GM19023 (cell line): ENCODE data around the gene PRKAR1B.

Experiments
- ATAC-seq: cut with Tn5 transposase; IDR thresholded peaks from one replicate; pipeline ENCODE4 v1.9.1; 2021; ENCODE audit warnings: mild to moderate bottlenecking, moderate library complexity; ENCODE audit not compliant: unreplicated experiment

PRKAR1B gene

DNA sequence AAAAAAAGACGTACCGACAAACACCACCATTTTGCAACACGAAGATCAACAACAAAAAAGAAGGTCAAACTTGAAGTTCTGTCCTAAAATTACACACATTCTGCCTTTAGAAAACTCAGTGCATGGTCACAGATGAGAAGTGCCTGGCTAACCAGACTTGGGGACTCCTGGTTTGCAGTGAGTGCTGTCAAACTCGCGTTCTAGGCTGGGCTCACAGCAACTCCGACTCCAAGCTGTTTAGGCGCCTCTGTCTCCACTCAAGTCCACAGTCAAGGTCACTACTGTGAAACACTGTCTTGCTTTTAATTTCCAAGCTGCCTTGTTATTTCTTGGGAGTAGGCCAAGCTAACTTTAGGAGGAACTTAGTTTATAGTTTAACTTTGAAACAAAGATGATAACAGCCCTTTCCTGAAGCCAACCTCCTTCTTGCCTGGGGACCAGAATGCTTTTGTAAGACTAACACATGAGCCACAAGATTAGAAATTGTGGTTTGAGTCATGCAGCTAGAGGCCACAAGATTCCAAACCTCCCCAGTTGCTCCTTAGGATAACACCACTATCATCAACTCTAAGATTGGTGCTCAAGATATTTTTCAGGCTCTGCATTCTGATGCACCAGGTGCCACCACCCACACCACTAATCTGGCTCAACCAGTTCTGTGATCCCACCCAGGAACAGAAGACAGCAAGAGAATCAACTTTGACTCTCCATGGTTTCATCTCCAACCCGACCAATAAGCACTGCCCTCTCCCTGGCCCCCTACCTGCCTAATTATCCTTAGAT lies 1.7 kb downstream of the PRKAR1B start:
- ATAC-seq = no peak

DNA sequence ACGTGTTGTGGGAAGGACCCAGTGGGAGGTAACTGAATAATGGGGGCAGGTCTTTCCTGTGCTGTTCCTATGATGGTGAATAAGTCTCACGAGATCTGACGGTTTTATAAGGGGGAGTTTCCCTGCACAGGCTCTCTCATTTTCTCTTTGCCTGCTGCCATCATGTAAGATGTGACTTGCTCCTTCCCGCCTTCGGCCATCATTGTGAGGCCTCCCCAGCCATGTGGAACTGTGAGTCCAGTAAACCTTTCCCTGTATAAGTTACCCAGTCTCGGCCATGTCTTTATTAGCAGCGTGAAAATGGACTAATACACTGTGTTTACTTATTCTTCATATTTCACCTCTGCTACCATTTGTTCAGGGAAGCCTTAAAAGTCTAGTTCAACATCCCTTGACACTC lies 2.8 kb downstream of the PRKAR1B start:
- ATAC-seq = no peak

DNA sequence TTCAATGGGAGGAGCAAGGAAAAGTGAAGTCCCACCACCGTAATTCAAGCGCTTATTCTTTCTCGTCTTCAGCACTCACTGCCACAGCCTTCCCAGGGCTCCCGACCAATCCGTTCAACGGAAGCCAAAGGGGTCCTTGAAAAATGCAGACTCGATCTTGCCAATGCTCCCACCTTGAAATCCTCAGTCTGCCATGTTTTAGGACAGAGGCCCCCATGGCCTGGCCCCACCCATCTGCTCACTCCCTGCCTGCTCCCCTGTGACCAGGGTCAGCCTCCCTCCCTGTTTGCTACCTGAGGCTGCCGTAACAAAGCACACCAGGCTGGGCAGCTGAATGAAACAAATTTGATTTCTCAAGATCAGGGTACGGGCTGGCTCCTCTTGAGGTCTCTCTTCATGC lies 3.5 kb downstream of the PRKAR1B start:
- no peak for ATAC-seq

DNA sequence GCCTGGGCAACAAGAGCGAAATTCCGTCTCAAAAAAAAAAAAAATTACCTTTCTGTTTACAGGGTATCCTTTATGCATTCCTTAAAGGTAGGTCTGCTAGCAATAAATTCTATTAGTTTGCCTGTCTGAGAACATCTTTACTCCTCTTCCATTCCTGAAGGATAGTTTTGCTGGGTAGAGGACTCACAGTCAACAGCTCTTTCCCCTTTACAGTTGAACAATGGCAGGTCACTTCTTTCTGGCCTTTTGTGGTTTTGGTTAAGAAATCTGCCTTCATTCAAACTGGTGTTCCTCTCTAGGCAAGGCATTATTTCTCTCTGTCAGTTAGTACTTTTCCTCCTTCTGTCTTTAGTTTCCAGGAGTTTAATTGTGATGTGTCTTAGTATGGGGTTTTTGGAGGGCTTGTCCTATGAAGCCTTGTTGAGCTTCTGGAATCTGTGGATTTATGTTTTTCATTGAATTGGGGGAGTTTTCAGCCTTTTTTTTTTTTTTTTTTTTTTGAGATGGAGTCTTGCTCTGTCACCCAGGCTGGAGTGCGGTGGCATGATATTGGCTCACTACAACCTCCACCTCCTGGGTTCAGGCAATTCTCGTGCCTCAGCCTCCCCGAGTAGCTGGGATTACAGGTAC lies 5.3 kb downstream of the PRKAR1B start:
- ATAC-seq = no peak

DNA sequence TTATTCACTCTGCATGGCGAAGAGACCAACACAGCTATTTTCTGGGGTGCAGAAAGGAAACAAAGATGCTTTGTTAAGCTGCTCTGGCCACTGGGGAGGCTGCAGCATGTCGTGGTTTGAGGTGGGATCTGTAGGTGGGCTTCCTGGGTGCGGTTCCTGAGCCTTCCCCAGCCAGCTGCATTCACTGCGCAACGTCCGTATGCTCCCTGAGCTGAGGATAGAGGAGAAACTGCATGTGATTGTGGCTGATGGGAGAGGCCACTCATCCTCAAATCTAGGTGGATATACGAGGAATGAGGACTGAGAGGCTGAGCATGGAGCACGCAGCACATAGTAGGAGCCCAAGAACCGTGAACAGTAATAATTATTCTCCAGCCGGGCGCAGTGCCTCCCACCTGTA lies 10.4 kb downstream of the PRKAR1B start:
- no peak for ATAC-seq

DNA sequence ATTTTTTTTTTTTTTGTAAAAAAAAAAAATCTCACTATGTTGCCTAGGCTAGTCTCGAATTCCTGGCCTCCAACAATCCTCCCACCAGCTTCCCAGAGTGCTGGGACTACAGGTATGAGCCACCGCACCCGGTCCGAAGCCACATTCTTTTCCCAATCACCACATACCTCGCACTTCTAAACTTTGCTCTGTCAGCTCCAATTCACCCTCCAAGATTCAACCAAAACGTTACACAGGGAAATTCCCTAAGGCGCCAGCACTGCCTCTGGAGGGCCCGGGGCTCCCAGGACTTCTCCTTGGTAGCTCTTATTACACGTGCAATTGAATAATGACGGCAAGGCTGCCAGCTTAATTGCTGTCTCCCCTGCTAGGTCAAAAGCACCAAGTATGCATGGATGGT lies 10.9 kb downstream of the PRKAR1B start:
- ATAC-seq = no peak

DNA sequence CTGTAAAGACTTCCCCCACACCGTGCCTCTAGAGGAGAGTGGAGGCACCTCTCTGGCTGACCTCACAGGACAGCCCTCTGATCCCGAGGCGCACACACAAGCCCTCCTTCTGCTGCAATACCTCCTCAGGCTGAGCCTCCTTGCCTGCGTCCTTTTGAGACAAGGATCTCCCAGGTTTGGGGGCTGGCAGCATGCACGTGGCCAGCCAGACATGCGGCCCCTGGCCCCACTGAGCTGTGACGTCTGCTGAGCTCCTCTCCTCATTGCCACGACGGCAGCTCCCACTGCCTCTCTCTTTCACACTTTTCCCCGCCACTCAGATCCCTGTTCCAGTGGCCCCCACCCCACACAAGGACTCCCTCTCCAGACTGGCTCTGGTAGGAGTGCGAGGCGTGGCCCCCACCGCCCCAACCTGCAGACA lies 12.8 kb downstream of the PRKAR1B start:
- ATAC-seq = no peak

DNA sequence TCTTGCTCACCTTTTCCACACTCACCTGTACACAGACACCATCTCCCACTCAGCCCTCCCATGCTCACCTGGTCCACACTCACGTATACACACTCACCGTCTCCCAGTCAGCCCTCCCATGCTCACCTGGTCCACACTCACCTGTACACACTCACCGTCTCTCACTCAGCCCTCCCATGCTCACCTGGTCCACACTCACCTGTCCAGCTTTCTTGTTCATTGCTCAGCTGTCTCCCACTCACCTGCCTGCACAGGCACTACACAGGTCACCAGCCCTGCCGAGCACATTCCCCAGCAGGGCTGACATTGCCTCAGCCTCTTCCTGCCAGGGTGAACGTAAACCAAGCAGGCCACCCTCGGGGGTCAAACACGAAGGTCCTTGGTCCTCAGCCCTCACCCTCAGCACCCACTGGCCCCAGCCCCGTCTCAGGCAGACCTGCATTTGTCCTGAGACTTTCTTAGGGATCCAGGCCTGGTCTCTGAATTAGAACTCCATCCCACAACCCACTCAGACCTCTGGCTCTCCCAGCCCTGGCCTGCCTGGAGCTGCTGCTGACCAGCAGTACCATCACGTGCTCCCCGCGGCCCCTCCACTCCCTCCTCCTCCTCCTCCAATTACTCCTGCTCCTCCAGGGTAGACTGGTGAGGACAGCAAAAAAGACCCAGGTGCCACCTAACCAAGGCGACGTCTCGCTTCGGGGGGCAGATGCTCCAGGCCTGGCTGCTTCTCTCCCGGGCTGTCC lies 13.4 kb downstream of the PRKAR1B start:
- ATAC-seq = no peak

DNA sequence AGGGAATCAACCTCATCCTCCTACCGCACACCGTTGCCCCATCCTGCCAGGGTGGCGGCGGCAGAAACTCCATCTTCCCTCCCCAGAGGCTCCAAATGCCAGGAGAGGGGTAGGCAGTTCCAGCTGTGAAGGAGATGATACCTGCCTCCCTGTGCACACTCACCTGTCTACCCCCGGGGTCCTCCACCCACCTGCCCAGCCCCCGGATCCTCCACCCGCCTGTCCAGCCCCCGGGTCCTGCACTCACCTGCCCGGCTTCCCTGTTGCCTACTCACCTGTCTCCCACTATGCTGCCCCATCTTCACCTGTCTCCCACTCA lies 14.0 kb downstream of the PRKAR1B start:
- no peak for ATAC-seq

DNA sequence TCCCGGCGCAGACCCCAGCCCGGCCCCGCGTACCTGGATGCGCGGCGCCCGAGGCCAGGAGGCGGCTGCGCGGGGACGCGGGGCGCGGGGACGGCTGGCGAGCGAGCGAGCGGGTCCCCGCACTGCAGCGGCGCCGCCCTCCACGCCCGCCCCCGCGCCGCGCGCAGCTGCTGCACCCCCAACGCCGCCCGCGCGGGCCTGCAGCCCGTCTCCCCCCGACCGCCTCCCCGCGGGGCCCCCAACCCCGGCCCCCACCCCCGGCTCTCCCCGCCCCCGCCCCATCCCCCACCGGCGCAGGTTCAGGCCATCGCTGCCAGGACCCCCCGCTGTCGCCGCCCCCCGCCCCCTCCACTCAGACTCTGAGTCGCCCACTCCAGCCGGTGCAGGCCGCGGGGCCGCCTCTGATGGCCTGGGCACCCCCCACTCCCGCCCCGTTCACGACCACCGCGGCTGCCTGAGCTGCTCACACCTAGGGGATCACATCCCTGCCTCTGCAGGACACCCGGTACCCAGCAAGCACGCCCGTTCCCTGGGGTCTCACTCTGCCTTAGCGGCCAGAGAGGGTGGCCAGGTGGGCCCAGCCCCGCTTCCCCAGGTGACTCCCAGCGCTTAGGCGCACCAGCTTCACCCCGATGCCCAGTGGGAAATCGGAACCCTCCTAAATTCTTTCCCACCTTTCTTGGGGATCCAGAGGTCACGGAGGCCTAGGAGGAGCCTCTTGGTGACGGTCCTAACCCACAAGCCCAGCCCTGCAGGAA lies 14.5 kb downstream of the PRKAR1B start:
- no peak for ATAC-seq

DNA sequence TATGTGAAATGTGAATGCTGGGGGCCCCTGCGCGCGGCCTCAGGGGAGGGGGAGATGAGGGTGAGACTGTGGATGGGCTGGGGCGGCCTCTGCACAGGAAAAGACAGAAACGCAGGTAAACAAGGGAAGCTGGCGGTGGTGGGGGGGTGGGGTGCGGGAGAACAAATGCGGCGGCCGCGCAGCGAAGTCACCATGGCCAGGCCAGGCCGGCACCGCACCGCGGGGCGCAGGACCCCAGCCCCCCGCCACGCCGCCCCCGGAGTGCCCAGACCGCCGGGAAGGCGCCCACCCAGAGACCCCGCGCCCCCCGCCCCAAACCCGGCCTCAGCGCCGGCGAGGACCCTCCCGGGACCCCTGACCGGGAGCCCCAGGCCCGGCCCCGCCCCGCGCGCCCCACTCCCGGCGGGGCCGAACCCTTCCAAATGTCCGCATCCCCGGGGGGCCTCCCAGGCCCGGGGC lies 15.1 kb downstream of the PRKAR1B start:
- ATAC-seq = no peak

DNA sequence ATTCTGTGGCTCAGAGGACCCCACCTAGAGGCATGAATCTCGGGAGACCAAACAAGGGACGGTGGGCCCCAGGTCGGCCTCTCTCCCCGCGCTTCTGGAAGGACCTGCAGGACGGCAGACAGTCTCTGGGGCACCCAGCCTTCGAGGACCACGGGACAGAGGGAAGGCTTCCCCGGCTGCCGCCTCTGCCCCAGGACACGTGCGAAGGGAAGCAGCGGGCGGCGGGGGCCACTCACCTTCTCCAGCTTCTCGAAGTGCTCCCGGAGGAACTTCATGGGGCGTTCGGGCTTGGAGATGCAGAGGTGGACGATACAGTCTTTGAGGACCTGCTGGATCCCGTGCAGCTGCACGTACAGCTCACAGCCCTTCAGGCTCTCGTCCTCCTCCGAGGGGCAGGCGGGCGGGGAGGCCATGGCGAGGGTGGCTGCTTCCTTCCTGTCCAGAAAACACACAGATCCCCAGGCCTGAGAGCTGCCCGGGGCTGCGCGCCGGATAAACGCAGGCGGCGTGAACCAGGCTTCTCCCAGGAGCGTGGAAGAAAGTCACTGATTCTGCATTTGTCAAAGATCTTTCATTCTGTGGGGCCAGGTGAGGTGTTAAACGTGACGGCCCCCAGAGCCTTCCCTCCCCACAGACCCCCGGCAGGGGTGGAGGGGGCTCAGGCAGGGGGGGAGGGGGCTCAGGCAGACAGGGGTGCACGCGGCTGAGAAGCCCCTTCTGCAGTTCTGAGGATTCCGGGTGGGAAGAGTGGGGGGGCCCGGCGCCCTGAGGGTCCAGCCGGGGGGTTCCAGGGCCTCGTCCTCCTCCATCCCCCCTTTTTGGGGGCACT lies 15.8 kb downstream of the PRKAR1B start:
- no peak for ATAC-seq

DNA sequence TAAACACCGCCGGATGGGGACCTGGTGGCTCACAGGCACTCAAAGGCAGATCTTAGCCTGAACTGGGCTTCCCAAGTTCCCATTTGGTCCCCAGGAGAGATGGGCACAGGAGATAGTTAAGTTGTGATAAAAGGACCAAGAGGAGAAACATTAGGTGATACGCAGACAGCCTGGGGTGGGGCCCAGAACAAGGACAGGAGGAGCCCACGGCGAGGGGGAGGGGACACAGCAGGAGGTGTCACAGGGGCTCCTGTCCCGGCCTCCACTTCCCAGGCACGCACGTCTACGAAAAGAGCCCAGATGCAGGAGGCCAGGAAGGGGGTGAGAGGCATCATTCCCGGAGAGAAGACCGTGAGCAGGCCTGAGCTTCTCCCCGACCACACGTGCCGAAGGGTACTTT lies 16.9 kb downstream of the PRKAR1B start:
- ATAC-seq = no peak

DNA sequence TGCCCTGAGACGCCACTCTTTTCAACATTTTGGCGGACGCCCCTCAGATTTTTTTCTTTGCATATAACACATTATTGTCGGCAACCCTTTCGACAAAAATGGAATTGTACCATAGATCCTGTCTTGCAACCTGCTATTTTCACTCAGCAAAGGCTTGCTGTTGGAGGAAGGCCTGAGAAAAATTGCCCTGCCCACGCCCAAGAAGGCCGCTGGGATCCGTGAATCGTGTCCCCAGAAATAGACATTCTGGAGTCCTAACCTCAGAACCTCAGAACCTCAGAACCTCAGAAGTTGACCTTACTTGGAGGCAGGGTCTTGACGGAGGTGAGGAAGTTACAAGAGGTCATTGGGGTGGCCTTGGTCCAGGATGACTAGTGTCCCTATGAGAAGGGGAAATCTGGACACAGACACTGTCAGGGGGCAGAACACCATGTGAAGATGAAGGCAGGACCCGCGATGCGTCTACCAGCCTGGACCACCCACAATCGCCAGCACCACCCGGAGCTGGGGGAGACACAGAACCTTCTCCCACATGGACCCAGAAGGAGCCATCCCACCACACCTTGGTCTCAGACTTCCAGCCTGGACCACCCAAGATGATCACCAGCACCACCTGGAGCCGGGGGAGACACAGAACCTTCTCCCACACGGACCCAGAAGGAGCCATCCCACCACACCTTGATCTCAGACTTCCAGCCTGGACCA lies 19.6 kb downstream of the PRKAR1B start:
- ATAC-seq = no peak

DNA sequence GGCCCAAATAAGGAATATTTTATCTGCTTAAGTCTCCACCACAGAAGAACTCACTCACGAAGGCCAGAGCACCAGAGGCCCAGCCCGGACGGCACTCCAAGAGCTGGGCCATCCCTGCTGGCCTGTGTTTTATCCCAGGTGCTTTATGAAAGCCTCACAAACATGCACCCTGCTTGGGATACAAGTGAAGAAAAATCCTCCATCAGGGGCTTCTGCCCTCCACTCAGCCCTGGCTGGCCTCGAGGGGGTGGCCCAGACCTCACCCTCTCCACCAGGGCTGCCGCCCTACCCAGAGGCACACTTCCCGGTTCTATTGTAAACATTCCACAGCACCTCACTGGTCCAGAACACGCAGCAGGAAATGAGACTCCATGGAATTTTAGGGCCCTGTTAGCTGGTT lies 20.4 kb downstream of the PRKAR1B start:
- ATAC-seq = no peak

DNA sequence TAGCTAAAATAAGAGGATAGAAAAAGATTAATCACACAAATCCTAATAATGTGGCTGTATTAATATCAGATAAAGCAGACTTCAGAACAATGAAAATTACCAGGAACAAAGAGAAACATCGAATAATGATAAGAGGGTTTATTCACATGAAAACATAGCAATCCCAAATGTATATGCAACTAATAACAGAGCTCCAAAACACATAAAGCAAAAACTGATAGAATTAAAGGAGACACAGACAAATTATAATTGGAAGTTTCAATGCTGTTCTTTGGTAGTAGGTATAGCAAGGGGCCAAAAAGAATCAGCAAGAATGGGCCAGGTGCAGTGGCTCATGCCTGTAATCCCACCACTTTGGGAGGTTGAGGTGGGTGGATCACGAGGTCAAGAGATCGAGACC lies 24.0 kb downstream of the PRKAR1B start:
- no peak for ATAC-seq

DNA sequence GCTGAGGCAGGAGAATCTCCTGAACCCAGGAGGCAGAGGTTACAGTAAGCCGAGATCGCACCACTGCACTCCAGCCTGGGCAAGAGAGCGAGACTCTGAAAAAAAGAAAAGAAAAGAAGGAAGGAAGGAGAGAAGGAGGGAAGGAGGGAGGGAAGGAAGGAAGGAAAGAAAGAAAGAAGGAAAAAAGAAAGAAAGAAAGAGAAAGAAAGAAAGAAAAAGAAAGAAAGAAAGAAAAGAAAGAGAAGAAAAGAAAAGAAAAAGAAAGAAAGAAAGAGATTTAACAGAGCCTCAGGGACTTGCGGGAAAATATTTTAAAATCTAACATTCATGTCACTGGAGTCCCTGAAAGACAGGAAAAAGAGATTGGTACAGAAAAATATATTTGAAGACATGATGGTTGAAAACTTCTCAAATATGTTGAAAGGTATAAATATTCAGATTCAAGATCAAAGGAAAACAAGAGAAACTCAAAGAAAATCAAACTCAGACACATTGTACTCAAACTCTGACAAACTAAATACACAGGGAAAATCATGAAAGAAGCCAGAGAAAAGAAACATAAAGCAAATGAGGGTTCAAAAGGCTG lies 25.9 kb downstream of the PRKAR1B start:
- no peak for ATAC-seq

DNA sequence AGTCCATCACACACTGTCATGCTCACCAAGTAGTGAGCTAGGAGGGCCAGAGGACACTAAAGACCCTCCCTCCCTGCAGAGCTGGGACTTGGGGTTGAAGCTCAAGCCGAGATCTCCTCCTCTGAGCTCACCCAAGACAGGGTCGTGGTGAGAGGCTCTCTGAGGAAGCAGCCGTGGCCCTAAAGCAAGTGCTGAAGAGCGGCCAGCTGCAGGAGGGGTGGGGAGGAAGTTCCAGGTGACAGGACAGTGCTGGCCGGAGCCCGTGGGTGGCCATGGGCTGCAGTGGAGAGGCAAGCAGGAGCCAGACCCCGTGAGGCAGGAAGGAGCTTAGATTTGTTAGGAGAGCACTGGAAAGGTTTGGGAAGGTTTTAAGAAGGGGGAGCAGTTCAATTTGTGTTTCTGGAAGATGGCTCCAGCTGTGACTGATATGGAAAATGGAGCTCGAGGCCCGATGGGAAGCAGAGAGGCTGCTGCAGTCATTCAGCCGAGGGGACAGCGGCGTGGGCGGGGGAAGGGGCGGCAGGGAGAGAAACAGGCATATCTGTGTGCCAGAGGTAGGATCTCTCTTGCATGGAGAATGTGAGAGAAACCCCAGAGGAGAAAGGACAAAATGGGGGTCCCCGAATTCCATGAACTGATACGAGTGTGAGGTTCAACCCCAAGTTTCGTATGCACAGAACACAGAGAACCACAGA lies 27.5 kb downstream of the PRKAR1B start:
- ATAC-seq = no peak
